GM11168 (cell line): ENCODE data around the gene IL24.
"Not testable (repeated sequence)": the region's sequence is repeated elsewhere in the genome, so short reads cannot be mapped to it uniquely, and the experiment has no call there.

Experiments
- in situ Hi-C: fragments of 300-500 bp; cut with MboI; formaldehyde crosslinking; loops from one replicate; pipeline ENCODE4 v1.12.0; 2022; ENCODE audit warnings: low sequenced_read_pairs; ENCODE audit not compliant: unreplicated experiment

IL24 gene

DNA sequence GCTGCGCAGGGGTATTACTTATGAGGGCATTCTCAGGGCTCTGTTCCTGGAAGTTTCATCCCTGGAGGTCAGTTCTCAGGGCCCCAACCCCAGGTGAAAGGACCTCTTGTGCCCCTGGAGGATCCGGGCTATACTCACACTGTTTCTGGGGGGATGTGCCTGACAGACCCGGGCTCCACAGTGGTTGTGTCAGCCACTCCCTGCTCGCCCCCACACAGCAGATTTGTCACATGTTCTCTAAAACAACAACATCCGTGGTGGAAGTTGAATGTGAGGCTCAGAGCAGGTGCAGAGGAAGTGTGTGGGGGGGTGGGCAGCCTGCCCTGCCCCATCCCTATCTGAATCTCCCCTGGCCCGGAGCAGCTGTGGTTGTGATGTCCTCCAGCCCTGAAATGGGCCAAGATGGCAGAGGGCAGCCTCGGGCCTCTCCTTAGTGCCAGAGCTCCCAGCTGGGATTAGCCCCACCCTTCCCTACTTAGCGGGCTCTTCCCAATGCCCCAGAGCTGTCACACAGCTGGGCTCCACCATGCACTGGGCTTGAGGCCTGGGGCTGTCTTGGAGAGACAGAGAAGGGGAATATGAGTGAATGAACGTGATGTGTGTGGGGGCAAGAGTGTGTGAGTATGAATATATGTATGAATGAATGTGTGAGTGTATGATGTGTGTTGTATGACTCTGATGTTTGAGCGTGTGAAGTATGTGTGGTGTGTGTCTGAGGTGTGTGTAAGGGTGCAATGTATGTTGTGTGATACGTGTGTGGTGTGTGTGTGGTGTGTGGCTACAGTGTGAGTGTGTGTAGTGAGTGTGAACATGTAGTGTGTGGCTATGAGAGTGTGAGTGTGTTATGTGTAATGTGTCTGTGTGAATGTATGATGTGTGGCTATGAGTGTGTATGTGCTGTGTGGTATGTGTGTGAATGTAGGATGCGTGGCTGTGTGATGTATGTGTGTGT, 26.0 kb downstream of the IL24 start:
- in situ Hi-C loops, result no loop called here

DNA sequence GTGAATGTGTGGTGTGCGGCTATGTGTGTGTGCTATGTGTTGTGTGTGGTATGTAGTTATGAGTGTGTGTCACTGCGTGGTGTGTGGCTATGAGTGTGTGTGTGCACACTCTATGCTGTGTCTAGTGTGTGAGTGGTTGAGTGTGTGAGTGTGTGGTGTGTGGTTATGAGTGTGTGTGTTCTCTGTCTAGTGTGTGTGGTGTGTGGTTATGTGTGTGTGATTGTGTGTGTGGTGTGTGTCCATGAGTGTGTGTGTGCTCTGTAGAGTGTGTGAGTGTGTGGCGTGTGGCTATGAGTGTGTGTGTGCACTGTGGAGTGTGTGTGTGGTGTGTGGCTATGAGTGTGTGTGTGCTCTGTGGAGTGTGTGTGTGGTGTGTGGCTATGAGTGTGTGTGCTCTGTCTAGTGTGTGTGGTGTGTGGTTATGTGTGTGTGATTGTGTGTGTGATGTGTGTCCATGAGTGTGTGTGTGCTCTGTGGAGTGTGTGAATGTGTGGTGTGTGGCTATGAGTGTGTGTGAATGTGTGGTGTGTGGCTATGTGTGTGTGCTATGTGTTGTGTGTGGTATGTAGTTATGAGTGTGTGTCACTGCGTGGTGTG, 26.8 kb downstream of the IL24 start:
- in situ Hi-C loops, result not testable (repeated sequence)

DNA sequence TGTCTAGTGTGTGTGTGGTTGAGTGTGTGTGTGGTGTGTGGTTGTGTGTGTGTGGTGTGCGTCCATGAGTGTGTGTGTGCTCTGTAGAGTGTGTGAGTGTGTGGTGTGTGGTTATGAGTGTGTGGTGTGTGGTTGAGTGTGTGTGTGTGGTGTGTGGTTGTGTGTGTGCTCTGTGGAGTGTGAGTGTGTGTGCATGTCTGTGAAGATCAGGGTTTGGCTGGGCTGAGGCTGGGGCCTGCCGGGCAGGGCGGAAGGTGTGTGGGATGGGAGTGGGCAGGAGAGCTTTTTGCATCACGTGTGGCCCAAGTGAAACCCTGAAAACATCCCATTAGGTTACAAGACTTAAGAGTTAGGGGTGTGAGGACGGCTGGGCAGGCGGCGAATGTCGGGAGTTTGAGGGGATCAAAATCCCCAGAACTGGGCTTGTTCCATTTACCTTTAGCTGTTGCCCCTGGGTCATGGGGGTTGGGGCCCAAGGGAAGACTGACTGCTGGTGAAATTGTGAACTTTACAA, 27.4 kb downstream of the IL24 start:
- in situ Hi-C loops, result no loop called here

- in situ Hi-C loops, result no loop called here
Observed at GRCh38 chr1:206925106-206925736, 28.0 kb downstream of the IL24 start.

DNA sequence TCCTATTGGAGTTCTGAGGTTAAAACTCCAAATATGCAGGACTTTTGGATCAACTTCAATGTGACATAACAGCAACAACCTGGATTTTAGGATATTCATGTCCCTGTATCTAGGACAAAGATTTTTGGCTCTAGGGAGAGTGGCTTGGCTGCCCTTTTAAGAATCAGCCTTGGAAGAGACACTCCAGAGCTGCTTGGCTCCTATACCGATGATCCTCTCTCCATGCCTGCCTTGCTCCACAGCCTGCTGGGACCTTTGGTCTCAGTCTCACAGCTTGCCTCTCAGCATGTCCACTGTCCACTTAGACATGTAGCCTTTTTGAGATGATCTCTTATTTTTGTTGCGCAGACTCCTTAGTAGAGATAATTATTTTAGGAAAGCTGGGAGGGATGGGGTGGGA, 29.0 kb downstream of the IL24 start:
- in situ Hi-C loops, result no loop called here

GRCh38 chr1:206929524-206929923, 32.3 kb downstream of the IL24 start:
- in situ Hi-C loops, result no loop called here

DNA sequence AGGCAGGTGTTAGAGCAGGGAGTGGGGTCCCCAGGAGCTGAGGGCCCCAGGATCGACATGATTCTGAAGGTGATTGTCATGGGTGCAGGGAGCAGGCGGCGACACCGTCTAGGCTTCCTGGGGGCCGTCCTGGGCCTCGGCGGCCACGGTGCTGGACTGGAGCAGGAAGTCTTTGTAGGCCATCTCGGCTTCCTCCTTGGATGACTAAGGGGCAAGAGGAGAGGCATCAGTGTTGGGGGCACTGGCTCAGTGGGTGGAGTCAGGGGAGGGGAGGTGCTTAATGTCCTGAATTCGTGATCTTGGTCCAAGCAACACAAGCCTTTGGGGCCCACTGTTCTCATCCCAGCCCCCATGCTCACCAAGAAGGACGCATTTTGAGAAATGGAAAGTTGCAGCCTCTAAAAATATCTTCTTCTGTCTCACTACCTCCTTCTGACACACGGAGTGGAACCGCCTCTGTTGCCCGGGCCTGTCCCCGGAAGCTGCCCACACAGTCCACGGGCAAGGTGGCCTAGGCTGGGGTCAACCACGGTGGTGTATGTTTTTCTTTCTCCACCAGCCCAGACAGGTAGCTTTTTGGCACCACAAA, 33.1 kb downstream of the IL24 start:
- in situ Hi-C loops, result no loop called here

DNA sequence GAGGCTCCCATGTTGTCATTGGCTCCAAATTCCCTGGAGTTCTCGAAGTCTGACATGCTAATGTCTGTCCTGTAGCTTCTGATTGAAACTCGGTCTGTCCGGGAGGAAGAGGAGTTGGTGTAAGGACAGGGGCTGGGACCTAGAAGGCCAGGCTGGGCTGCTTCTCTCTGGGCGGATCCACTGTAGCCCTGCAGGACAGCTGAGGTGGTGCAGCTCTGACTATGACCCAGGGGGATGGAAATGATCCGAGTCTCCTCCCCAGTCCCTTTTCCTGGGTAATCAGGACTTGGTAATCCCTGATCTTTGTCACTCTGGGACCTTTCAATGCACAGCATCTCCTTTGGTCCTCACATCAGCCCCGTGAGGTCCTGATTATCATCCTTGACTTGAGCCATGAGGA, 34.5 kb downstream of the IL24 start:
- in situ Hi-C loops, result no loop called here

DNA sequence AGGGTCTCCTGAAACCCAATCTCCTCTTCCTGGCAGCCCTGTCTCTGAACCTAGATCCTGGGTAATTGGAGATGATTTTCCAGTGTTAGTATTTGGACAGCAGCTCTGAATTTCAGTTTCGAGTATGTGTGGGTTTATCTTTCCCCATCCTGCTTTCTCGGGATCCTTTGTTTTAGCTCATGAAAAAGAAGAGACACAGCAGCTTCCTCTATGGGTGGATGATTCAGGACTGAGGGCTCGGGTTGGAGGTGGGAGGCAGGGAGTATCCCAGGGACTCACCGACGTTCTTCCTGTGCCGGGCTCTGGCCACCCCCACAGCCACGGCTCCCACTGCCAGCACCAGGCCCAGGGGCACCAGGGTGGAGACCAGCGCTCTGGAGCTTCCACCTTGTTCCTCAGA, 34.9 kb downstream of the IL24 start:
- in situ Hi-C loops, result no loop called here

- in situ Hi-C loops, result no loop called here
Observed at GRCh38 chr1:206933333-206933945, 36.2 kb downstream of the IL24 start.

DNA sequence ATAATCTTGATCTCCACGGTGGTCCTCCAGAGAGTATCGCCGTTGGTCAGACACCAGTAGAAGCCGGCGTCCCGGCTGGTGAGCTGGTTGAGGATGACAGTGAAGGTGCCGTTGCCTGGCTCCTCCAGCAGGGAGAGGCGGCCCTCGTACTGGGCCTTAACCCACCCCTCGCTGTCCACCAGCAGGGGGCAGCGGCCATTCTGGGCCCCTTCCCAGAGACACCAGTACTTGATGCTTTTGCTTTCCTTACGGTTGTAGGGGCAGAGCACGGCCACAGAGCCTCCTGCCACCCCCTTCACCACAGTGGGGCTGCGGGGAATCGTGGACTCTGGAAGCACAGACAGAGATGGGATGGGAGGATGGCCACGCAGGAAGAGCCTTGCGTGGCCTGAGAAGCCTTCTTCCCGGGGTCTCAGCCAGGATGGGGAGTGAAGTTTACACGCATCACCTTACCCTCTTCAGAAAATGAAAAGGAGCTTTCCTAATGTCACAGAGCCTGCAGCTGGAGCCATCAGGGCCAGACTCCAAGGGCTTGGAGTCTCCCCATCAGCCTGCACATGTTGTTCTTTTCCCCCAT, 38.3 kb downstream of the IL24 start:
- in situ Hi-C loops, result no loop called here

DNA sequence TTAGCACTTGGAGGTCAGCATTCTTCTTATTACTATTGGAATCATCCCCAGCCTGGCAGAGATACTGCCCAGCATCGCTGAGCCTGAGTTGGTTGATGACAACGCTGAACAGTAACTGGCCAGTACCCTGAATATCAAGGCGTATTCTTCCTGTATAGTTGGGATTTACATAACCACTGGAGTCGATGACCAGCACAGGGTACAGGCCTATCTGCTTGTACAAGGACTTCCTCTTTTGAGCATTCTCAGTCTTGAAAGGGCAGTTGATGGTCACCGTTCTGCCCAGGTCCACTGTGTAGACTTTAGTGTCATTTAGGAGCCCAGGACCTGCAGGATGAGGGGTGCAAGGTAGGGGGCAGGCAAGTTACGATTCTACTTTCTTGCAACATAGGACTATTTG, 40.2 kb downstream of the IL24 start:
- in situ Hi-C loops, result no loop called here

- in situ Hi-C loops, result no loop called here
Observed at GRCh38 chr1:206939131-206939530, 41.9 kb downstream of the IL24 start.

DNA sequence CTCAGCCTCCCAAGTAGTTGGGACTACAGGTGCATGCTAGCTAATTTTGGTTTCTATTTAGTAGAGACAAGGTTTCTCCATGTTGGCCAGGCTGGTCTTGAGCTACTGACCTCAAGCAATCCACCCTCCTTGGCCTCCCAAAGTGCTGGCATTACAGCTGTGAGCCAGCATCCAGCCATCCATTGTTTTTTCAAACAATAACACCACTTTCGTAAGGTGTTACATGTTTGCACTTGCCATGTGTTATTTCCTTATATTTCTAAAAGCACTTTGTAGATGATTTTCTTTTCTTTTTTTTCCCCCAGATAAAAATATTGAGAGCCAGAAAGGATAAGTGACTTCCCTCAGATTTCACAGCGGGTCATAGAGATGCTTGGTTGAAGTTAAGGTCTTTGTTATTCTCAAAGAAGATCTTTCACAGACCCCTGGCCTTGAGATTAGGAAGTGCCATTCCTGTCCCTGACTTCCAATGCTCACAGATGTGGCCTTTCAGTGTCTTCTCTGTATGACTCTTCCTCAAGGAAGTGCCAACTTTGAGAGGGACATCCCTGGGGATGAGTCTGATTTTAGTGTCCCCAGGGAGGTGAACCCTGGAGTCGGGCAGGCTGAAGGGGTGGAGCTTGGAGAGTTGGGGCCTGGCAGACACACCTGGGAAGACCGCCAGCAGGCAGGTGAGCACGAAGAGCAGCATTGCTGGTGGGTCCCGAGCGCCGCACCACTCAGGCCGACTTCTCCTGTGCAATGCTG, 42.8 kb downstream of the IL24 start:
- in situ Hi-C loops, result no loop called here

DNA sequence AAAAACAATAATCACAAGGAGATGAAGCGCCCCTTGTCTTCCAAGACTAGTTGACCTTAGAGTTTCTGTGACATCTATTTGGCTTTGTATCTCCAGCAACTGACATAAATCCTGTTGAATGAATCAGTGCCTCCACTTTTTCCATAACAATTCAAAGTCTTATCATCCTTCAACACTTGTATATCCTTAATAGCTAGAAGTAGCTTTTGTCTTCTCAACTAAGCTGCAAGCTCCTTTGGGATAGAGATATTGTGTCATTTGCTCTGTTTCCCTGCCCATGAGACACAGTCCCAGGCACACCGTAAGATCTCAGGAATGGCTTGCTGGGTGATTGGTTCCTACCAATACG, 43.3 kb downstream of the IL24 start:
- in situ Hi-C loops, result no loop called here

DNA sequence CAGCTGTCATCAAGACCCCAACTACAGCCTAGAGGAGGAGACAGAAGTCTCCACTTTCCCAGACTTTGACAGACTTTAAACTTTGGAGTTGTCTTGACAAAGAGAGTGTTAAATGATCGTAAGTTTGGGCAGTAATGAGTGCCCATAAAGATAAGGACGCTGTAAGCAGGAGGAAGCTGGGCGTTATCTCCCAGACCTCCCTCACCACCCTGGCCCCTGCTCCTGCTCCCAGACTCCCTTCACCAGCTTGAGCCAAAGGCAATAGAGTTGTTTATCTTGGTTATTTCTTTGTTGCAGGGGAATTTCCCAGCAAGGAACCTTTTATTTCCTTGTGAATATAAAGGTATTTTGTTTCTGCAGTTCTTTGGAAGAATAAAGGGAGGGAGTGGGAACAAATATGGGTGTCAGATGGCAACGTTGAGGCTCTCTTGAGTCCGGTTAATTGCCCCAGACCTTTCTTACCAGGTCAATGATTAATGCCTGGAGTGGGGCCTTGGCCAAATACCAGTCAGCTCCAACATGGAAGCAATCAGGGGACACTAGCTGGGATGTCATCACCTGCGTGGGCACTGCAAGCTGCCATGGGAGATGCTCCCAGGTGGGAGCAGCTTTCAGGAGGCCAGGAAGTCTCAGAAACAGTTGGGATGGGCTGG, 44.6 kb downstream of the IL24 start:
- in situ Hi-C loops, result no loop called here

- in situ Hi-C loops, result no loop called here
Observed at GRCh38 chr1:206944703-206945102, 47.5 kb downstream of the IL24 start.

DNA sequence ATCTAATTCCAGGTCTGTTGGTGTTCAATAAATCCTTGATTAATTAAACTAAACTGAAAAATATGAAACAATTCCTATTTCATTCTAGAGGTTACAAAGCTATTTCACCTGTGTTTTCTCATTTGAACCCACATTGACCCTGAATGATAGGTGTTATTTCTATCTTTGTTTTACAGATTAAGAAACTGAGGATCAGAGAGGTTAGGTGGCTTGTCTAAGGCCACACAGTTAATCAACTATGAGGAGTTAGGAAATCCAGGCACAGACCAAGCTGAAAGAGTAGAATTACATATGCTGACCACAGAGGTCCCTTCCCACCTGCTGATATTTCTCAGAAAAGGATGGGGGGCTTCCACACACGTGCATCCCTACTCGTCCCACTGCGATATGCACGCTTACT, 48.5 kb downstream of the IL24 start:
- in situ Hi-C loops, result no loop called here

GRCh38 chr1:206946261-206946660, 49.0 kb downstream of the IL24 start, which contains the start of gene PIGR:
Gene PIGR, minus strand, starts transcription at chr1:206946466. Its CDS starts 5,935 bp downstream, at chr1:206940531.
- in situ Hi-C loops, result no loop called here
